Upper lobe of left lung (tissue), 6 donors: Measurements from ENCODE around the gene DGKB. TPM values are rescaled to one million over a fixed set of nuclear protein-coding genes. Genes with fewer than 3 reads are reported as not detected.

ENCODE experiments used
- ATAC-seq, 2 donors: fragments of 200-7000 bp; cut with Tn5 transposase; one replicate each; pipeline ENCODE4 v1.9.1; 2022; ENCODE audit warnings: mild to moderate bottlenecking in 2 of 2, moderate library complexity in 2 of 2; ENCODE audit not compliant: low FRiP score in 2 of 2
- DNase-seq, 2 donors: peaks; one replicate each; pipeline ENCODE4 v3.0.0-alpha.2; 2019 to 2020
- H3K27ac ChIP-seq, 4 donors: fragments of 200-600 bp; sonication (generic); one replicate each; pipeline ENCODE4 v1.5.1; 2016 to 2019
- H3K27me3 ChIP-seq, 4 donors: fragments of 200-600 bp; sonication (generic); one replicate each; pipeline ENCODE4 v1.5.1; 2017 to 2019
- H3K36me3 ChIP-seq, 4 donors: fragments of 200-600 bp; sonication (generic); one replicate each; pipeline ENCODE4 v1.5.1; 2016 to 2019
- H3K4me1 ChIP-seq, 4 donors: fragments of 200-600 bp; sonication (generic); one replicate each; pipeline ENCODE4 v1.5.1; 2018 to 2019
- H3K4me3 ChIP-seq, 4 donors: fragments of 200-600 bp; sonication (generic); one replicate each; pipeline ENCODE4 v1.5.1; 2017 to 2019; ENCODE audit warnings: mild to moderate bottlenecking in 2 of 4, moderate library complexity in 1 of 4
- H3K9me3 ChIP-seq, 4 donors: fragments of 200-600 bp; sonication (generic); one replicate each; pipeline ENCODE4 v1.5.1; 2018 to 2019
- EP300 ChIP-seq, 4 donors: sonication (generic); formaldehyde crosslinking; IDR thresholded peaks; one replicate each; pipeline ENCODE4 v1.5.1; 2017; ENCODE audit warnings: antibody characterized with exemption in 4 of 4, control low read depth in 2 of 4
- POLR2A ChIP-seq, 4 donors: fragments of 450-650 bp; IDR thresholded peaks; one replicate each; pipeline ENCODE4 v1.5.1; 2016 to 2017; ENCODE audit warnings: antibody characterized with exemption in 4 of 4, mild to moderate bottlenecking in 2 of 4
- POLR2AphosphoS5 ChIP-seq, 2 donors: sonication (generic); formaldehyde crosslinking; IDR thresholded peaks; one replicate each; pipeline ENCODE4 v1.5.1; 2017; ENCODE audit warnings: antibody characterized with exemption in 2 of 2
- WGBS, 2 donors: methylation state at CpG; one replicate each; pipeline ENCODE4 v1.1.5; 2017 to 2018; 5-methylcytosine and 5-hydroxymethylcytosine counted together
- total RNA-seq, 6 donors: library from RNA; depleted of rRNA in 4 of 6; stranded (reverse); fragments of >200 nt in 4 of 6; gene quantifications; one replicate each; pipeline versions ENCODE4 v1.1.0 to v1.2.1, GENCODE V29; 2016 to 2021
- TF ChIP-seq, protein P1 (sequence below), 6 experiments: fragments of 450-650 bp in 4 of 6; fragments of 200-600 bp in 2 of 6; sonication (generic) in 2 of 6; IDR thresholded peaks; one replicate each; pipeline ENCODE4 v1.5.1; 2016 to 2019; ENCODE audit warnings: antibody characterized with exemption in 6 of 6
- donor health status: DM: no; HTN: no; CAD: no; lungs with moderate emphysema.
- donor health status: DM: no; HTN: yes; CAD: no; lungs with severe emphysema.

The DGKB gene
- total RNA-seq, 6 donors from 2014 or later = 0.09 to 0.30 (median 0.30) TPM; not detected in 3

DNA sequence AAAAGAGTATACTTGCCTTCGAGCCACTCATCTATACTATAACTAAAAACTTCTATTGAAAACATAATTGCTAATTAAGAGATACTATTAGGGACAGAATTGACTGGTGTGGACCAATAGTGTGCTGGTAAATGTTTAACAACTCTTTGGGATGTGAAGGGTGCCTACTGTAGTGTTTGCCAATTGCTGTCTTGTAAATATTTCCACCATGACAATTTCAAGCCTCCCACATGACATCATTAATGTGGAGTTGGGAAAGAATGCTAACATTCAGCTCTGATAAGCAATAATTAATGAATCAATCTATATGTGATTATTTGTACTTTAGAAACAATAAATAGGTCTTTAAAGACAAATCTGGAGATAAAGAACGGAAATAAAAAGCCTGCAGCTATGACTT, 136.8 kb downstream of the DGKB start:
- H3K4me3 ChIP-seq = no peak overlapping the region
- 79 to 84% methylated on average over 2 of the region's 2 CpGs for WGBS, 2 donors

DNA sequence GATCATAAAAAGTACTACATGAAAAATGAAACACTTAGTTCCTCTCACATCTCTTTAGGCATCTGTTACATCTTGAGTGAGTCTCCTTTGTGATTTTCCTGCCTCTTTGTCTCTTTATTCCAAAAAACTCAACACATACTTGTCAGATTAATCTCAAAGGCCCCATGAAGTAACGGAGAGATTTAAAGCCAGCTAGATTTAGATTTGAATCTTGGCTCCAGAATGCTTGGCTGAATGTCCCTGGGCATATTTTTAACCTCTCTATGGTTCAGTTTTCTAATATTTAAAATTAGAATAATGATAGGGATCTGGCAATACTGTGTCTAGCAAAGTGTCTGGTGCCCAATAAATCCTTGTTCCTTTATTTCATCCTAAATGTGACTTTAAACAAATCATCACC, 140.0 kb downstream of the DGKB start:
- no peaks in the 10 kb centered on the region for H3K4me1 ChIP-seq
- no peaks in the 10 kb centered on the region for H3K36me3 ChIP-seq
- no peak overlapping the region for H3K27ac ChIP-seq
- no peaks in the 10 kb centered on the region for H3K27me3 ChIP-seq
- no peak overlapping the region for H3K4me3 ChIP-seq
- no peak for ATAC-seq
- WGBS, 2 donors = 33 to 75% methylated on average over 1 of the region's 1 CpG
- TF ChIP-seq POLR2A (IDR thresholded peaks at IDR 0.05) (no peak), EP300 (IDR thresholded peaks at IDR 0.05) (no peak), POLR2AphosphoS5 (IDR thresholded peaks at IDR 0.05) (no peak)
- TF ChIP-seq, protein P1, sequence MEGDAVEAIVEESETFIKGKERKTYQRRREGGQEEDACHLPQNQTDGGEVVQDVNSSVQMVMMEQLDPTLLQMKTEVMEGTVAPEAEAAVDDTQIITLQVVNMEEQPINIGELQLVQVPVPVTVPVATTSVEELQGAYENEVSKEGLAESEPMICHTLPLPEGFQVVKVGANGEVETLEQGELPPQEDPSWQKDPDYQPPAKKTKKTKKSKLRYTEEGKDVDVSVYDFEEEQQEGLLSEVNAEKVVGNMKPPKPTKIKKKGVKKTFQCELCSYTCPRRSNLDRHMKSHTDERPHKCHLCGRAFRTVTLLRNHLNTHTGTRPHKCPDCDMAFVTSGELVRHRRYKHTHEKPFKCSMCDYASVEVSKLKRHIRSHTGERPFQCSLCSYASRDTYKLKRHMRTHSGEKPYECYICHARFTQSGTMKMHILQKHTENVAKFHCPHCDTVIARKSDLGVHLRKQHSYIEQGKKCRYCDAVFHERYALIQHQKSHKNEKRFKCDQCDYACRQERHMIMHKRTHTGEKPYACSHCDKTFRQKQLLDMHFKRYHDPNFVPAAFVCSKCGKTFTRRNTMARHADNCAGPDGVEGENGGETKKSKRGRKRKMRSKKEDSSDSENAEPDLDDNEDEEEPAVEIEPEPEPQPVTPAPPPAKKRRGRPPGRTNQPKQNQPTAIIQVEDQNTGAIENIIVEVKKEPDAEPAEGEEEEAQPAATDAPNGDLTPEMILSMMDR (IDR thresholded peaks at IDR 0.05) = no peak
- no peak for DNase-seq
- H3K9me3 ChIP-seq = no peaks in the 10 kb centered on the region

More for the DNA sequence above, 136.8 kb downstream of the DGKB start:
- no peak for DNase-seq
- H3K36me3 ChIP-seq = no peaks in the 10 kb centered on the region
- H3K27me3 ChIP-seq = no peaks in the 10 kb centered on the region
- no peak for ATAC-seq
- TF ChIP-seq, protein P1 (IDR thresholded peaks at IDR 0.05) = no peak
- TF ChIP-seq POLR2AphosphoS5 (IDR thresholded peaks at IDR 0.05) = no peak
- TF ChIP-seq EP300 (IDR thresholded peaks at IDR 0.05) = no peak
- TF ChIP-seq POLR2A (IDR thresholded peaks at IDR 0.05) = no peak
- H3K4me1 ChIP-seq = no peaks in the 10 kb centered on the region
- H3K27ac ChIP-seq = no peak overlapping the region
- no peaks in the 10 kb centered on the region for H3K9me3 ChIP-seq

DNA sequence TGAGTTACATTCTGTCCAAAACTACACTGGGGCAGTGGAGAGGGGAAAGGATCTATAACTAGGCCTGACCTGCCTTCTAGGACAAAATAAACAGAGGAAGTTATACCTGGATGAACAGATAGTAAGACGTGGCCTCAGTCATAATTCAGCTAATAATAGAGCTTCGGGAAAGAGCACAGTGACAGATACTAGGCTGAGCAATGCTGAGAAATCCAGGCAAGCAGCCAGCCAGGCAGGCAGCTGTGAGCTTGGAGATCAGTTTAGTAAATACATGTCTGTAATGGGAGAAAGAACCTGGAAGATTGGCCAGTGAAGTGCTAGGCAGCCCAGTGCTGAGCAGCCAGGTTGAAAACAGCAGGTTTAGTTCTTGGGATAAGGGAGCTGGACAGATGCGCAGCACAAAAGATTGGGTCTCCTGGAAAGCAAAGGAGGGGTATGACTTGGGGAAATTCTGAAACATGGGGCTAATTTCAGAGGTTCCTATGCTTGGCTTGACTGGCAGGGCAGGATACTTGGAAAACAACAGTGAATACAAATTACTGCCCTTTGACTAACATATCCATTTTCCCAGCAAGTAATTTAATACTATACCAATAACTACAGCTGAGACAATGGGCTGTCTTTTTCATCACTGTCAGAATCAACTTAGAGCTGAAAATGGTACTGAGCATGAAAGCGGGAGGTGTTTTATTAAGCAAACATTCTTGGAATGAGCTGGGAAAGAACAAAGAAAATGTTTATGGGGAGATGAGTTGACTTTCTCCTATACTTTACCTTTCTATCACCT, 140.8 kb downstream of the DGKB start:
- 61 to 65% methylated on average over 4 of the region's 4 CpGs for WGBS, 2 donors
- ATAC-seq = peak in 1 of 2 donors; percentile 53
- Histone ChIP-seq H3K9me3 (no peaks in the 10 kb centered on the region), H3K27ac (no peak overlapping the region), H3K4me3 (no peak overlapping the region), H3K27me3 (no peaks in the 10 kb centered on the region), H3K4me1 (no peaks in the 10 kb centered on the region), H3K36me3 (no peaks in the 10 kb centered on the region)
- DNase-seq = no peak
- TF ChIP-seq POLR2A (IDR thresholded peaks at IDR 0.05) (no peak), POLR2AphosphoS5 (IDR thresholded peaks at IDR 0.05) (no peak)
- TF ChIP-seq, protein P1 (IDR thresholded peaks at IDR 0.05) = no peak

DNA sequence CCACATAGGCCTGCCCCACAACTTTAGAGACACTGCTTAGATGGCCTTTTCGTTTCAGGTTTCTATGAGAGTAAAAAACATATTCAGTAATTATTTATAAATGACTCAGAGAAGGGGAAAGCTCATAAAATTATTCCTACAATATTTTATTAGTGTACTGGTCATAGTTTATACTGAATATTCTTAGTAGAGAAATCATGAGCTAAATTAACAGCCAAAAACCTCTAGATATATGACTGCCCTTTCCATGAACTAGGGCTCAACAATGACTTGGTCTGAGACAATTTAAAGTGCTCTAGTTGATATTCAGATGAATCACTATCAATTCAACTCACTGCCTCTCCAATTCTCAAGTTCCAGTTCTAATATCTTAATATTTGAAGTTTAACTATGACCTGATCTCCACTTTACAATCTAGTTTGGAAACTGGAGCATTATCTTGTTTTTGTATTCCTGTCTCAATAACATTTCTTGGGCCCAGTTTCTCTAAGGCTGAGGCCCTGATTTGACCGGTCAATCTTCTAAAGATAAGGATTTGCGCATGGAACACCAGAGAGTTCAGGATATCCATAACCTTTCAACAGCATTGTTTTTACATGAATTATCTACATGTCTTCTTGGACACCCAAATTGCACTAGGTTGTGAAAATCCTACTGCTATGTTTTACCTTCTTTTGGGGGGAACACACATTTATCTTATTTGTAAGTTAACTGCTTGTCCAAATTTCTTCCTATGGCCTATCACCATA, 141.6 kb downstream of the DGKB start:
- no peak for TF ChIP-seq EP300 (IDR thresholded peaks at IDR 0.05)
- TF ChIP-seq, protein P1 (IDR thresholded peaks at IDR 0.05) = no peak
- TF ChIP-seq POLR2AphosphoS5 (IDR thresholded peaks at IDR 0.05) = no peak
- no peak for TF ChIP-seq POLR2A (IDR thresholded peaks at IDR 0.05)
- 85 to 87% methylated on average over 3 of the region's 3 CpGs for WGBS, 2 donors
- H3K27me3 ChIP-seq = no peaks in the 10 kb centered on the region
- ATAC-seq = no peak
- H3K4me1 ChIP-seq = no peaks in the 10 kb centered on the region
- no peak overlapping the region for H3K4me3 ChIP-seq
- H3K9me3 ChIP-seq = no peaks in the 10 kb centered on the region
- no peak overlapping the region for H3K27ac ChIP-seq
- no peaks in the 10 kb centered on the region for H3K36me3 ChIP-seq
- no peak for DNase-seq
